ENCODE results near the gene ARV1.

The ARV1 gene

DNA sequence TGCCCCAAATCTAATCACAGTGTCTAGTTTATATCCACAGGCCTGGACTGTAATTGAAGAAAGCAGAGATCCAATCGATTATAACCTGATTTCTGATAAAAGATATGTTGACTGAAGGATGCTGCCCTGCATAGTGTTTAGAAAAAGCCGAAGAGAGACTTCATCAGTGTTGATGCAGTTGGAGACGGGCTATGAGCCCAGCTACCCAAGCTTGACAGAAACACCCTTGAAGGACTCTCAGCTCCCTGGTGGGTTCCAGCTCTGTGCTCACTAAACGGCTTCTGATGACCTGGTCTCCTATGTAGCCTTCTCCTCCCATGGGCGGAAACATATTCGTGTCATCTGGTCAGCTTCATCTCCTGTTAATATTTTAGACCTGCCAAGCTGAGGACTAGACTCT lies 50.9 kb downstream of the ARV1 start:
- H3K36me3 ChIP-seq (ENCODE audit: control insufficient read depth, insufficient read depth, low read length) = no peaks in the 10 kb centered on the region
- H3K9ac ChIP-seq = no peak overlapping the region
- no peaks in the 10 kb centered on the region for H3K4me1 ChIP-seq
- H3K4me3 ChIP-seq (ENCODE audit: low read depth, low read length) = no peak overlapping the region
- H3K9me3 ChIP-seq (ENCODE audit: control insufficient read depth, low read length) = no peaks in the 10 kb centered on the region
- no peaks in the 10 kb centered on the region for H3K27me3 ChIP-seq (ENCODE audit: control insufficient read depth, insufficient read depth, low read length)
- H3K4me2 ChIP-seq (ENCODE audit: low read length) = no peak overlapping the region
- TF ChIP-seq CTCF (IDR thresholded peaks at IDR 0.05) = no peak
- no peak overlapping the region for H3K27ac ChIP-seq
- H2AFZ ChIP-seq = no peak overlapping the region
- H3K79me2 ChIP-seq = no peaks in the 10 kb centered on the region

DNA sequence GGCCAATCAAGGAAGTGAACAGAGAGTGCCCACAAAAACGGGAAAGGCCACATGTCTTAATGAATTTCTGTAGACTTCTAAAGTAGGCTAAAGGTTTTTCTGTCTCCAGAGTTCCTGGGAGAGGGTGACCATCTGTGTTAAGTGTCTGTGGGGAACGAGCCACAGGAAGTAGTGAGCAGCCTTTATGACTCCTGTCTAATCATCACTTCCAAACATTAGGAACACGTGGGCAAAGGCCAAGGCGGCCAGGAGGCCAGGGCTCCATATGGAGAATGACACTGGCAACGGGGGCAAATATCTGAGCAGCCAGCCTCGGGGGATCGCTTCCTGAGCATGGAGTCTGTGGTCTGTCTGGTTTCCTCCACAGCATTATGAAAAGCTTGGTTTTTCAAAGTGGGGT lies 54.1 kb downstream of the ARV1 start:
- Histone ChIP-seq H2AFZ (no peak overlapping the region), H3K4me2 (ENCODE audit: low read length) (no peak overlapping the region), H3K4me3 (ENCODE audit: low read depth, low read length) (no peak overlapping the region), H3K27me3 (ENCODE audit: control insufficient read depth, insufficient read depth, low read length) (no peaks in the 10 kb centered on the region), H3K79me2 (no peaks in the 10 kb centered on the region), H3K9me3 (ENCODE audit: control insufficient read depth, low read length) (no peaks in the 10 kb centered on the region), H3K36me3 (ENCODE audit: control insufficient read depth, insufficient read depth, low read length) (no peaks in the 10 kb centered on the region), H3K9ac (no peak overlapping the region), H3K27ac (no peak overlapping the region), H3K4me1 (no peaks in the 10 kb centered on the region)
- TF ChIP-seq CTCF (IDR thresholded peaks at IDR 0.05) = no peak

- H3K27me3 ChIP-seq (ENCODE audit: control insufficient read depth, insufficient read depth, low read length) = no peaks in the 10 kb centered on the region
These were observed 56.9 kb downstream of the ARV1 start for GRCh38 chr1:231035799-231036198.

GRCh38 chr1:231036416-231036815 lies 57.5 kb downstream of the ARV1 start:
- TF ChIP-seq CTCF (IDR thresholded peaks at IDR 0.05) = no peak
- H3K36me3 ChIP-seq (ENCODE audit: control insufficient read depth, insufficient read depth, low read length) = no peaks in the 10 kb centered on the region
- no peaks in the 10 kb centered on the region for H3K9me3 ChIP-seq (ENCODE audit: control insufficient read depth, low read length)
- H3K4me3 ChIP-seq (ENCODE audit: low read depth, low read length) = no peak overlapping the region
- no peak overlapping the region for H2AFZ ChIP-seq
- no peaks in the 10 kb centered on the region for H3K79me2 ChIP-seq
- no peak overlapping the region for H3K4me2 ChIP-seq (ENCODE audit: low read length)
- no peak overlapping the region for H3K27ac ChIP-seq
- no peaks in the 10 kb centered on the region for H3K27me3 ChIP-seq (ENCODE audit: control insufficient read depth, insufficient read depth, low read length)
- H3K9ac ChIP-seq = no peak overlapping the region
- H3K4me1 ChIP-seq = no peaks in the 10 kb centered on the region

More at GRCh38 chr1:231035799-231036198, 56.9 kb downstream of the ARV1 start:
- Histone ChIP-seq H3K79me2 (no peaks in the 10 kb centered on the region), H3K9ac (no peak overlapping the region), H3K27ac (no peak overlapping the region), H3K4me2 (ENCODE audit: low read length) (no peak overlapping the region), H2AFZ (no peak overlapping the region), H3K4me3 (ENCODE audit: low read depth, low read length) (no peak overlapping the region), H3K9me3 (ENCODE audit: control insufficient read depth, low read length) (no peaks in the 10 kb centered on the region), H3K4me1 (no peaks in the 10 kb centered on the region), H3K36me3 (ENCODE audit: control insufficient read depth, insufficient read depth, low read length) (no peaks in the 10 kb centered on the region)
- TF ChIP-seq CTCF (IDR thresholded peaks at IDR 0.05) = no peak

Data from parathyroid adenoma (tissue), 2 donors.